K562 (cell line): Measurements from ENCODE around the gene PTGR1. TPM values are rescaled to one million over a fixed set of nuclear protein-coding genes. Genes with fewer than 3 reads are reported as not detected.

Source experiments
- ATAC-seq: fragments of 200-7000 bp; cut with Tn5 transposase; 3 replicates; pipeline ENCODE4 v1.9.1; 2020; ENCODE audit warnings: moderate library complexity
- BruUV-seq: library from RNA; stranded (reverse); fragments of 400-500 nt; replicated peaks from 2 replicates; lab custom pipeline; 2021; lab: Mats Ljungman, UMichigan
- CTCF ChIA-PET: fragments of 300-600 bp; formaldehyde crosslinking; extraction: SDS; loops from one replicate; lab custom pipeline; 2021; ENCODE audit warnings: low intra/inter-chr PET ratio; lab: Yijun Ruan, JAX
- POLR2A ChIA-PET: fragments of 300-600, 350-650 bp; sonication (Branson Sonifier 250); formaldehyde crosslinking; extraction: SDS; loops from one replicate; lab custom pipeline; 2021; ENCODE audit warnings: antibody characterized with exemption, inconsistent platforms; lab: Yijun Ruan, JAX
- DNase-seq, 4 experiments: peaks; one replicate each; pipeline versions ENCODE4 v3.0.0 to v3.0.0-alpha.2; 2011 to 2018; ENCODE audit warnings: low spot score in 3 of 4, mixed read lengths in 3 of 4; ENCODE audit errors: extremely low read depth in 1 of 4
- FAIRE-seq: peaks from 2 replicates; lab custom pipeline; 2011; peaks lifted over from hg19 to GRCh38; lab: Jason Lieb, UNC
- H2AFZ ChIP-seq: 2 replicates; pipeline ENCODE4 v1.6.0; 2011; ENCODE audit warnings: low read depth, low read length, control low read depth, inconsistent platforms
- H3K27ac ChIP-seq: fragments of 200-600 bp; 3 replicates; pipeline ENCODE4 v1.8.0; 2011; ENCODE audit warnings: low read depth, mild to moderate bottlenecking, control low read depth, inconsistent platforms, low read length, moderate library complexity, mixed read lengths; ENCODE audit errors: extremely low read depth
- H3K27me3 ChIP-seq, 2 experiments: fragments of 300-600 bp in 1 of 2; 2 replicates in 1 of 2; 3 replicates in 1 of 2; pipeline versions ENCODE4 v1.6.0 to v1.8.0; 2011; ENCODE audit warnings: inconsistent platforms in 2 of 2, low read length in 2 of 2, mild to moderate bottlenecking in 1 of 2, mixed read lengths in 1 of 2, moderate library complexity in 1 of 2; ENCODE audit not compliant: control insufficient read depth in 2 of 2, insufficient read depth in 2 of 2
- H3K36me3 ChIP-seq: fragments of 300-600 bp; 3 replicates; pipeline ENCODE4 v1.8.0; 2011; ENCODE audit warnings: mild to moderate bottlenecking, low read length, inconsistent platforms; ENCODE audit not compliant: control insufficient read depth, insufficient read depth
- H3K4me1 ChIP-seq, 2 experiments: fragments of 200-600 bp in 1 of 2; replicated peaks in 1 of 2; 2 replicates in 1 of 2; 3 replicates in 1 of 2; pipeline versions ENCODE4 v1.5.1 to v1.8.0; 2011; ENCODE audit warnings: inconsistent platforms in 2 of 2, low read length in 2 of 2, mild to moderate bottlenecking in 1 of 2, mixed read lengths in 1 of 2, moderate library complexity in 1 of 2; ENCODE audit not compliant: control insufficient read depth in 2 of 2, insufficient read depth in 2 of 2
- H3K4me2 ChIP-seq: 2 replicates; pipeline ENCODE4 v1.6.1; 2011; ENCODE audit warnings: low read length, control low read depth, inconsistent platforms, mixed read lengths; ENCODE audit not compliant: insufficient read depth
- H3K4me3 ChIP-seq: fragments of 200-600 bp; sonication (generic), shearing (Covaris generic); 2 replicates; pipeline ENCODE4 v1.5.1; 2016; ENCODE audit warnings: control low read depth, inconsistent platforms
- H3K79me2 ChIP-seq: fragments of 200-600 bp; 3 replicates; pipeline ENCODE4 v1.8.0; 2011; ENCODE audit warnings: low read length, inconsistent platforms; ENCODE audit not compliant: control insufficient read depth, insufficient read depth
- H3K9ac ChIP-seq, 2 experiments: 2 replicates each; pipeline versions ENCODE4 v1.6.0 to v1.6.1; 2011; ENCODE audit warnings: low read depth in 2 of 2, low read length in 2 of 2, control low read depth in 1 of 2, inconsistent platforms in 1 of 2, mild to moderate bottlenecking in 1 of 2, mixed read lengths in 1 of 2; ENCODE audit not compliant: insufficient read depth in 1 of 2
- H3K9me1 ChIP-seq: one replicate; pipeline ENCODE4 v1.6.0; 2011; ENCODE audit warnings: inconsistent platforms, mild to moderate bottlenecking, low read length, moderate library complexity; ENCODE audit not compliant: control insufficient read depth, insufficient read depth
- H3K9me3 ChIP-seq: replicated peaks from 2 replicates; pipeline ENCODE4 v1.5.1; 2011; ENCODE audit warnings: low read depth, low read length, inconsistent platforms; ENCODE audit not compliant: control insufficient read depth, insufficient read depth
- H4K20me1 ChIP-seq: replicated peaks from 2 replicates; pipeline ENCODE4 v1.6.1; 2011; ENCODE audit warnings: low read length, inconsistent platforms, mixed read lengths; ENCODE audit not compliant: control insufficient read depth, insufficient read depth
- CHD2 ChIP-seq: IDR thresholded peaks from 2 replicates; pipeline ENCODE4 v1.6.1; 2011; ENCODE audit warnings: low read depth, low read length
- ETV5 ChIP-seq: sonication (generic); formaldehyde crosslinking; IDR thresholded peaks from 2 replicates; pipeline ENCODE4 v1.4.0; 2020; ENCODE audit warnings: low read depth, mild to moderate bottlenecking, missing genetic modification reagents
- FOXP1 ChIP-seq: sonication (generic); formaldehyde crosslinking; IDR thresholded peaks from 2 replicates; pipeline ENCODE4 v1.8.0; 2022; ENCODE audit warnings: mild to moderate bottlenecking, missing genetic modification reagents
- FOXP4 ChIP-seq: sonication (generic); formaldehyde crosslinking; IDR thresholded peaks from 2 replicates; pipeline ENCODE4 v1.8.0; 2022; ENCODE audit warnings: mild to moderate bottlenecking, missing genetic modification reagents, borderline replicate concordance
- KLF6 ChIP-seq: fragments of 250-450 bp; sonication (Bioruptor Pico); IDR thresholded peaks from 2 replicates; pipeline ENCODE4 v1.4.0; 2020; ENCODE audit warnings: mild to moderate bottlenecking, moderate library complexity, borderline replicate concordance
- NBN ChIP-seq: fragments of 450-650 bp; IDR thresholded peaks from 2 replicates; pipeline ENCODE4 v1.6.1; 2016; ENCODE audit warnings: low read depth, mild to moderate bottlenecking
- RBM25 ChIP-seq: fragments of 200-400 bp; formaldehyde crosslinking; IDR thresholded peaks from 2 replicates; pipeline ENCODE4 v1.6.1; 2018; ENCODE audit warnings: low read length, low read depth, moderate library complexity; ENCODE audit not compliant: severe bottlenecking
- XRCC5 ChIP-seq: fragments of 200-400 bp; formaldehyde crosslinking; IDR thresholded peaks from 2 replicates; pipeline ENCODE4 v1.6.1; 2017; ENCODE audit warnings: low read depth, mild to moderate bottlenecking, low read length
- ZBTB26 ChIP-seq: fragments of 450-650 bp; formaldehyde crosslinking; IDR thresholded peaks from 2 replicates; pipeline ENCODE4 v1.4.0; 2022; ENCODE audit warnings: missing genetic modification characterization
- ZSCAN29 ChIP-seq: fragments of 450-650 bp; IDR thresholded peaks from 2 replicates; pipeline ENCODE4 v1.6.1; 2017
- WGBS: fragments of 100-300 bp; shearing (Covaris generic); methylation state at CpG from one replicate; pipeline ENCODE4 v1.1.6; 2016; ENCODE audit warnings: low coverage, mixed read lengths; ENCODE audit not compliant: insufficient coverage; ENCODE audit errors: missing lambda C conversion rate; 5-methylcytosine and 5-hydroxymethylcytosine counted together
- in situ Hi-C: fragments of 300-500 bp; cut with MboI; formaldehyde crosslinking; loops from 4 replicates; pipeline ENCODE4 v1.15.0; 2018; ENCODE audit warnings: inconsistent platforms, mixed read lengths
- intact Hi-C: fragments of 100-400 bp; cut with micrococcal nuclease; formaldehyde crosslinking; loops from 2 replicates; pipeline ENCODE4 v1.14.2; 2022
- polyA plus RNA-seq, 8 experiments: library from polyadenylated mRNA; depleted of rRNA in 4 of 8; stranded (reverse) in 5 of 8; unstranded in 3 of 8; fragments of >200 nt; fragmentation: Nextera tagmentation in 2 of 8; fragmentation: Illumina TruSeq in 1 of 8; extraction: Ambion mirVana in 2 of 8; extraction: Trizol in 1 of 8; gene quantifications; 2 replicates each; pipeline versions ENCODE4 v1.2.1 to v1.2.3, GENCODE V29; 2011 to 2014; ENCODE audit warnings: inconsistent platforms in 1 of 8, missing spikeins in 1 of 8
- total RNA-seq, 7 experiments: library from RNA; depleted of rRNA in 6 of 7; stranded (reverse); fragments of >200 nt in 6 of 7; fragmentation: Illumina TruSeq in 2 of 7; extraction: Trizol in 2 of 7; gene quantifications; 2 replicates each; pipeline versions ENCODE4 v1.2.1 to v1.2.3, GENCODE V29; 2011 to 2021; ENCODE audit warnings: low replicate concordance in 1 of 7
- TF ChIP-seq, protein P1 (sequence below): fragments of 250-450 bp; sonication (Bioruptor Pico); IDR thresholded peaks from 2 replicates; pipeline ENCODE4 v1.9.0; 2021; ENCODE audit warnings: mild to moderate bottlenecking, inconsistent platforms

Gene PTGR1
- total and polyA plus RNA-seq, 9 of the 15 experiments (the other 6 are each of a cell fraction or from before 2014, with no cell fraction given): 0.22 TPM; not detected in 8

- 94% methylated on average over 2 of the region's 2 CpGs for WGBS
- Histone ChIP-seq H3K9ac (no peak overlapping the region), H3K9me3 (no peaks in the 10 kb centered on the region), H3K4me1 (0 out of 5 replicates have a peak, but pooled peaks cover 0 to 5% of the 10 kb centered on the region in 2 experiments), H3K9me1 (no peaks in the 10 kb centered on the region), H3K4me3 (no peak overlapping the region), H4K20me1 (no peaks in the 10 kb centered on the region), H3K79me2 (peaks cover 21% of the 10 kb centered on the region; the same call in 2 of the 3 replicates), H2AFZ (no peak overlapping the region), H3K27ac (no peak overlapping the region), H3K36me3 (peaks cover 74% of the 10 kb centered on the region)
- POLR2A ChIA-PET: interaction anchor here (0.6 to 1.1 kb wide), 2 partner anchors 10 to 339 kb away, joined by 3 read pairs; no protein-coding TSS in a partner anchor
- no peak for ATAC-seq
- in situ Hi-C loops: no loop called here
- no peak for DNase-seq
- FAIRE-seq: no peak
- TF ChIP-seq FOXP4 (CRISPR knock-in tag): no peak
- no peak for TF ChIP-seq FOXP1
- TF ChIP-seq, all 486 proteins: peak for 0
- H3K4me2 ChIP-seq: no peak overlapping the region
- intact Hi-C loops: no loop called here
- H3K27me3 ChIP-seq: no peaks in the 10 kb centered on the region
- no TSS peak for BruUV-seq
- CTCF ChIA-PET: no interaction called here
Measured at GRCh38 chr9:111646417-111646816, 47.0 kb upstream of the PTGR1 start.

DNA sequence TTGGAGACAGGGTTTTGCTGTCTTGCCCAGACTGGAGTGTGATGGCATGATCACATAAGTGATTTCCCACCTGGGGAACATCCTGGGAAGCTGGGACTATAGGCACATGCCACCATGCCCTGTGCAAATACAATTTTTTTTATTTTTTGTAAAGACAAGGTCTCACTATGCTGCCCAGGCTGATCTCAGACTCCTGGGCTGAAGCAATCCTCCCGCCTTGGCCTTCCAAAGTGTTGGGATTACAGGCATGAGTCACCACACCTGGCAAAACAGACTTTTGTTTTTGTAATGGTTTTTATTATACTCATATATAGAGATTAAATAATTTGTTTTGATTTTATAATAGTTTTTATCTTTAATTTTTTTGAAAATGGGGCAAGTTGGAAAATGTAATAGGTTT is 46.4 kb upstream of the PTGR1 start:
- Histone ChIP-seq H3K9ac (no peak overlapping the region), H3K9me3 (no peaks in the 10 kb centered on the region), H4K20me1 (no peaks in the 10 kb centered on the region), H3K79me2 (peaks cover 21% of the 10 kb centered on the region; the same call in 2 of the 3 replicates), H3K27me3 (no peaks in the 10 kb centered on the region), H3K4me1 (0 out of 5 replicates have a peak, but pooled peaks cover 0 to 5% of the 10 kb centered on the region in 2 experiments), H3K27ac (no peak overlapping the region), H3K36me3 (peaks cover 74% of the 10 kb centered on the region), H3K4me2 (no peak overlapping the region), H3K4me3 (no peak overlapping the region), H3K9me1 (no peaks in the 10 kb centered on the region), H2AFZ (no peak overlapping the region)
- no peak for FAIRE-seq
- 100% methylated on average over 1 of the region's 1 CpG for WGBS
- in situ Hi-C loops: no loop called here
- CTCF ChIA-PET: no interaction called here
- POLR2A ChIA-PET: no interaction called here
- ATAC-seq: no peak
- no peak for DNase-seq
- intact Hi-C loops: no loop called here
- BruUV-seq: no TSS peak
- TF ChIP-seq ZBTB26 (CRISPR knock-in tag): no peak
- TF ChIP-seq RBM25: no peak
- no peak for TF ChIP-seq KLF6 (CRISPR knock-in tag)
- no peak for TF ChIP-seq XRCC5
- no peak for TF ChIP-seq NBN
- no peak for TF ChIP-seq ZSCAN29
- no peak for TF ChIP-seq ETV5 (CRISPR knock-in tag)
- TF ChIP-seq CHD2: no peak
- TF ChIP-seq, protein P1, sequence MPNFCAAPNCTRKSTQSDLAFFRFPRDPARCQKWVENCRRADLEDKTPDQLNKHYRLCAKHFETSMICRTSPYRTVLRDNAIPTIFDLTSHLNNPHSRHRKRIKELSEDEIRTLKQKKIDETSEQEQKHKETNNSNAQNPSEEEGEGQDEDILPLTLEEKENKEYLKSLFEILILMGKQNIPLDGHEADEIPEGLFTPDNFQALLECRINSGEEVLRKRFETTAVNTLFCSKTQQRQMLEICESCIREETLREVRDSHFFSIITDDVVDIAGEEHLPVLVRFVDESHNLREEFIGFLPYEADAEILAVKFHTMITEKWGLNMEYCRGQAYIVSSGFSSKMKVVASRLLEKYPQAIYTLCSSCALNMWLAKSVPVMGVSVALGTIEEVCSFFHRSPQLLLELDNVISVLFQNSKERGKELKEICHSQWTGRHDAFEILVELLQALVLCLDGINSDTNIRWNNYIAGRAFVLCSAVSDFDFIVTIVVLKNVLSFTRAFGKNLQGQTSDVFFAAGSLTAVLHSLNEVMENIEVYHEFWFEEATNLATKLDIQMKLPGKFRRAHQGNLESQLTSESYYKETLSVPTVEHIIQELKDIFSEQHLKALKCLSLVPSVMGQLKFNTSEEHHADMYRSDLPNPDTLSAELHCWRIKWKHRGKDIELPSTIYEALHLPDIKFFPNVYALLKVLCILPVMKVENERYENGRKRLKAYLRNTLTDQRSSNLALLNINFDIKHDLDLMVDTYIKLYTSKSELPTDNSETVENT (CRISPR knock-in tag): no peak
